ENCODE results near the gene CTNNA2. TPM values are rescaled to one million over a fixed set of nuclear protein-coding genes. Genes with fewer than 3 reads are reported as not detected.

The CTNNA2 gene
- total and polyA plus RNA-seq, 8 donors: 0.08 to 0.56 (median 0.17) TPM; not detected in 2

- H3K9me3 ChIP-seq: no peaks in the 10 kb centered on the region
- H3K27me3 ChIP-seq: no peaks in the 10 kb centered on the region
- TF ChIP-seq CTCF (IDR thresholded peaks at IDR 0.05): no peak
- DNase-seq (no peak), ATAC-seq (no peak)
- no peaks in the 10 kb centered on the region for H3K4me1 ChIP-seq
- H3K4me3 ChIP-seq: no peak overlapping the region
- no peak overlapping the region for H3K27ac ChIP-seq
- intact Hi-C loops (cut with DNase I): no loop called here
- no peaks in the 10 kb centered on the region for H3K36me3 ChIP-seq
Observed at GRCh38 chr2:79529636-79530035, 16.8 kb downstream of the CTNNA2 start.

GRCh38 chr2:79530443-79530842, 17.6 kb downstream of the CTNNA2 start:
- H3K4me1 ChIP-seq: no peaks in the 10 kb centered on the region
- no peak for TF ChIP-seq CTCF (IDR thresholded peaks at IDR 0.05)
- no peak overlapping the region for H3K4me3 ChIP-seq
- no peak overlapping the region for H3K27ac ChIP-seq
- peak in 1 of 4 donors; percentile 3 for DNase-seq
- H3K36me3 ChIP-seq: no peaks in the 10 kb centered on the region
- intact Hi-C loops (cut with DNase I): no loop called here
- ATAC-seq: peak; percentile 65
- no peaks in the 10 kb centered on the region for H3K27me3 ChIP-seq
- H3K9me3 ChIP-seq: no peaks in the 10 kb centered on the region

GRCh38 chr2:79547568-79547967, 34.7 kb downstream of the CTNNA2 start:
- Histone ChIP-seq H3K27me3 (no peaks in the 10 kb centered on the region), H3K9me3 (peaks cover 0 to 89% of the 10 kb centered on the region in 2 donors), H3K4me3 (no peak overlapping the region), H3K36me3 (no peaks in the 10 kb centered on the region), H3K27ac (no peak overlapping the region), H3K4me1 (no peaks in the 10 kb centered on the region)
- no peak for TF ChIP-seq CTCF (IDR thresholded peaks at IDR 0.05)
- intact Hi-C loops (cut with DNase I): no loop called here
- ATAC-seq (no peak), DNase-seq (no peak)

GRCh38 chr2:79552653-79553052, 39.8 kb downstream of the CTNNA2 start:
- H3K9me3 ChIP-seq: peaks cover 0 to 58% of the 10 kb centered on the region in 2 donors
- H3K27me3 ChIP-seq: no peaks in the 10 kb centered on the region
- intact Hi-C loops (cut with DNase I): no loop called here

GRCh38 chr2:79554899-79555298, 42.0 kb downstream of the CTNNA2 start:
- Histone ChIP-seq H3K4me1 (no peaks in the 10 kb centered on the region), H3K27ac (no peak overlapping the region), H3K36me3 (no peaks in the 10 kb centered on the region), H3K27me3 (no peaks in the 10 kb centered on the region), H3K4me3 (no peak overlapping the region), H3K9me3 (peaks cover 0 to 36% of the 10 kb centered on the region in 2 donors)
- no peak for DNase-seq
- TF ChIP-seq CTCF (IDR thresholded peaks at IDR 0.05): no peak
- intact Hi-C loops (cut with DNase I): no loop called here
- no peak for ATAC-seq

More at GRCh38 chr2:79552653-79553052, 39.8 kb downstream of the CTNNA2 start:
- Histone ChIP-seq H3K27ac (no peak overlapping the region), H3K4me1 (no peaks in the 10 kb centered on the region), H3K4me3 (no peak overlapping the region), H3K36me3 (no peaks in the 10 kb centered on the region)
- DNase-seq (no peak), ATAC-seq (no peak)
- no peak for TF ChIP-seq CTCF (IDR thresholded peaks at IDR 0.05)

Data from left lung (tissue), 10 donors.